ENCODE measurements around the gene BSND.

The BSND gene

DNA sequence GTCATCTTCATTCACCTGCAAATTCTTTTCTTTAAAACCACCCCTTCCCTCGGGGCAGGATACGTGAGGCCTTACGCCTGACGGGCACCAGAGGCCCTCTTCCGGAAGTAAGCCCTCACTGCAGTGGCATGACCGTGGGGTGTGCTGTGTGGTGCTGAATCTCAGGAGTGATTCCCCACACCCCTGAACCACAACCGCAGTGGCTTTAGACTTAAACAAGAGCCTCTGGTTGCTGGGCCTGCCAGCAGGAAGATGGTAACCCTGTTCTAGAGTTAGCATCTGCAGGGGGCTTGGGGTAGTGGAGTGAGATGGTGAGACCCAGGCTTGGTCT, 12.1 kb downstream of the BSND start:
- TF ChIP-seq CREB1 (IDR thresholded peaks at IDR 0.05; ENCODE audit: low read depth) (no peak), CEBPB (IDR thresholded peaks at IDR 0.05) (no peak), EP300 (IDR thresholded peaks at IDR 0.05; ENCODE audit: borderline replicate concordance) (no peak), EGR1 (IDR thresholded peaks at IDR 0.05) (no peak), NFIC (IDR thresholded peaks at IDR 0.05) (no peak), TAF1 (IDR thresholded peaks at IDR 0.05; ENCODE audit: low read depth) (no peak), FOXM1 (IDR thresholded peaks at IDR 0.05; ENCODE audit: borderline replicate concordance, low read depth) (no peak), ZBTB7A (IDR thresholded peaks at IDR 0.05; ENCODE audit: low read depth) (no peak), TEAD4 (IDR thresholded peaks at IDR 0.05) (no peak), RAD21 (IDR thresholded peaks at IDR 0.05; ENCODE audit: low read depth) (no peak), REST (IDR thresholded peaks at IDR 0.05; ENCODE audit: low read depth) (no peak), YY1 (IDR thresholded peaks at IDR 0.05; ENCODE audit: low read depth) (no peak)
- TF ChIP-seq, protein P1, sequence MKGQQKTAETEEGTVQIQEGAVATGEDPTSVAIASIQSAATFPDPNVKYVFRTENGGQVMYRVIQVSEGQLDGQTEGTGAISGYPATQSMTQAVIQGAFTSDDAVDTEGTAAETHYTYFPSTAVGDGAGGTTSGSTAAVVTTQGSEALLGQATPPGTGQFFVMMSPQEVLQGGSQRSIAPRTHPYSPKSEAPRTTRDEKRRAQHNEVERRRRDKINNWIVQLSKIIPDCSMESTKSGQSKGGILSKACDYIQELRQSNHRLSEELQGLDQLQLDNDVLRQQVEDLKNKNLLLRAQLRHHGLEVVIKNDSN (IDR thresholded peaks at IDR 0.05) = no peak
- TF ChIP-seq, protein P2, sequence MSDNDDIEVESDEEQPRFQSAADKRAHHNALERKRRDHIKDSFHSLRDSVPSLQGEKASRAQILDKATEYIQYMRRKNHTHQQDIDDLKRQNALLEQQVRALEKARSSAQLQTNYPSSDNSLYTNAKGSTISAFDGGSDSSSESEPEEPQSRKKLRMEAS (IDR thresholded peaks at IDR 0.05) = no peak

DNA sequence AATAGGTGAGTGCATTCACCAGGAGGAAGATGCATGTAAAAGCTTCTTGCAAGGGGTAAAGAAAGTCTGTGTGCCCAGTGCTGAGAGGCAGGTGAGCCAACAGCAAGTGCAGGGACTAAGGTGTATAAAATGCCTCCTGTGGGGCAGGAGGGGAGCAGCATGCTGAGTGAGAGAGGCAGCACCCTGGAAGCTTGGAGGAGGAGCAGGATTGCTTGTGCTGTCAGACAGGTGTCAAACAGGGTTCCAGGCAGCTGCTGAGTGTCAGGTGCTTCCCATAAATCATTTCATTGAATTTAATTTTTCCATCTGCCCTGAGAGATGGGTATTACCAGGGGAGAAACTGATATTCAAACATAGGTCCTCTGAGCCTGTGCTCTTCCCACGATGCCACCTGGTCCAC, 13.9 kb downstream of the BSND start:
- TF ChIP-seq REST (IDR thresholded peaks at IDR 0.05; ENCODE audit: low read depth) (no peak), TCF12 (IDR thresholded peaks at IDR 0.05; ENCODE audit: low read depth) (no peak), FOXM1 (IDR thresholded peaks at IDR 0.05; ENCODE audit: borderline replicate concordance, low read depth) (no peak), ZBTB7A (IDR thresholded peaks at IDR 0.05; ENCODE audit: low read depth) (no peak), CREB1 (IDR thresholded peaks at IDR 0.05; ENCODE audit: low read depth) (no peak), TAF1 (IDR thresholded peaks at IDR 0.05; ENCODE audit: low read depth) (no peak), NFIC (IDR thresholded peaks at IDR 0.05) (no peak), YY1 (IDR thresholded peaks at IDR 0.05; ENCODE audit: low read depth) (no peak)
- TF ChIP-seq, protein P1 (IDR thresholded peaks at IDR 0.05) = no peak
- TF ChIP-seq, protein P2 (IDR thresholded peaks at IDR 0.05) = no peak

DNA sequence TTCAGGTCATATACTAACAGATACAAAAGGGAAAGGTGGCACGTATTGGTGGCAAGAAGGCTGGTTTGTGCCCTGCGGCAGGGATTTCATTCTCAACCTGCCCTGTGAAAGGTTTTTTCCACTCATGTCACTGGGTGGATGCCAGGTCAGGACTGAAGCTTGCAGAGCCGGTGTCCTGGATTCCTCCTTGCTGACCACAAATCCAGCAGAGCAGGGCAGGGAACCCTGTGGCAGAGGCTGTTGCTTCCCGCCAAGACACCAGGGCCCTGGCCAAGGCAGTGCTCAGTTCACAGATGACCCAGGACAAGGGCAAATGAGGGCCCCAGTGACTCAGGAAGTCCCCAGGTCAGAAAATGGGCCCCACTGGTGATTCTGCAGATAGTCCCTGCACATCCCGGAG, 16.4 kb downstream of the BSND start:
- TF ChIP-seq FOXM1 (IDR thresholded peaks at IDR 0.05; ENCODE audit: borderline replicate concordance, low read depth) = no peak
- TF ChIP-seq, protein P2 (IDR thresholded peaks at IDR 0.05) = no peak

DNA sequence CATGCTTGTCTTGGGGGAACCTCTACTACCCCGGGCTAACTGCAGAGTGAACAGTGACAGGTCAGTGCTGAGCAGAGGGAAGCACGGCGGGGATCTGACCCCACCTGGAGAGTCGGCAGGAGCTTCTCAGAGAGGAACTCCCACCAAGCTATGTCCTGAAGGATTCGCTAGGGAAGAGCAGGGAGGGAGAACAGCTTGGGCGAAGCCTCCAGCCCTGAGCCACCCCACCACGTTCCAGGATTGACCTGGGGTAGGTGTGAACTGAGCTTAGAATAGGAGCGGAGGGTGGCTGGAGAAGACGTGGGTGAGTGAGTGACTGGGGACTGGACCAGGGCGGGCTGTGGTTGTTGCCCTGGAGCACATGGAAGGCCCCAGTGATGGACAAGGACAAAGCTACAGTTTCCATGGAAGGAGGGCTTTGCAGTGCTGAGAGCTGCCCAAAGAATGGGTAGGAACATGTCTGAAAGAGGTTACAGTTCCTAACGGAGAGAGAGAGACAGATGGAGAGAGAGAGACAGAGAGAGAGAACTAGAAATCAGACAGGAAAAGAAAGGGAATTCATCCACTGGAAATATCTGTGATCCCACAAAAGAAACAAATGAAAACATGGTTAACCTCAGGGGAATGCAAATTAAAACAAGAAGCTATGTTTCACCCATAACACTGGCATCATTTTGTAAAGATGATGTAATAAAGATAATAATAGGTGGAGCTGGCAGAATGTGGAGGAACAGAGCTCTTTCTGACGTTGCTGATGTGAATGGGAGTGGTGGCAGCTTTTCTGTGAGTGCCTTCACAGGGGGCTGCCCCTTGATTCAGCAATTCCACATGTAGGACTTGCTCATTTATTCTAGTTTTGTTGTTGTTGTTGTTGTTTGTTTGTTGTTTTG, 17.2 kb downstream of the BSND start:
- TF ChIP-seq RAD21 (IDR thresholded peaks at IDR 0.05; ENCODE audit: low read depth) (no peak), CEBPB (IDR thresholded peaks at IDR 0.05) (no peak), TAF1 (IDR thresholded peaks at IDR 0.05; ENCODE audit: low read depth) (no peak), REST (IDR thresholded peaks at IDR 0.05; ENCODE audit: low read depth) (no peak), YY1 (IDR thresholded peaks at IDR 0.05; ENCODE audit: low read depth) (no peak), NFIC (IDR thresholded peaks at IDR 0.05) (no peak), FOXM1 (IDR thresholded peaks at IDR 0.05; ENCODE audit: borderline replicate concordance, low read depth) (no peak), EGR1 (IDR thresholded peaks at IDR 0.05) (no peak), EP300 (IDR thresholded peaks at IDR 0.05; ENCODE audit: borderline replicate concordance) (no peak), TEAD4 (IDR thresholded peaks at IDR 0.05) (no peak), TCF12 (IDR thresholded peaks at IDR 0.05; ENCODE audit: low read depth) (no peak), CREB1 (IDR thresholded peaks at IDR 0.05; ENCODE audit: low read depth) (no peak), ZBTB7A (IDR thresholded peaks at IDR 0.05; ENCODE audit: low read depth) (no peak)
- TF ChIP-seq, protein P1 (IDR thresholded peaks at IDR 0.05) = no peak
- TF ChIP-seq, protein P2 (IDR thresholded peaks at IDR 0.05) = no peak
